Heart right ventricle (tissue), 16 donors: ENCODE results near the gene UACA. TPM values are rescaled to one million over a fixed set of nuclear protein-coding genes. Genes with fewer than 3 reads are reported as not detected.
A peak's percentile ranks its signal among the peaks of the same experiment; 100 is the strongest.
"Not testable (repeated sequence)": the region's sequence is repeated elsewhere in the genome, so short reads cannot be mapped to it uniquely, and the experiment has no call there.

Experiments used
- ATAC-seq, 8 donors: fragments of 200-7000 bp; cut with Tn5 transposase; one replicate each; pipeline ENCODE4 v1.9.1; 2020; ENCODE audit warnings: mild to moderate bottlenecking in 8 of 8, moderate library complexity in 8 of 8, moderate number of reproducible peaks in 1 of 8
- DNase-seq, 2 donors: peaks; one replicate each; pipeline ENCODE4 v3.0.0-alpha.2; 2020
- H3K27ac ChIP-seq, 10 donors: fragments of 200-600 bp; sonication (generic) in 2 of 10; one replicate each; pipeline versions ENCODE4 v1.5.0 to v1.8.0; 2020 to 2022; ENCODE audit warnings: mild to moderate bottlenecking in 3 of 10
- H3K27me3 ChIP-seq, 7 donors: fragments of 200-600 bp; one replicate each; pipeline ENCODE4 v1.8.0; 2021 to 2022; ENCODE audit warnings: mild to moderate bottlenecking in 2 of 7
- H3K36me3 ChIP-seq, 9 donors: fragments of 200-600 bp; sonication (generic) in 1 of 9; one replicate each; pipeline versions ENCODE4 v1.5.0 to v1.8.0; 2020 to 2022; ENCODE audit warnings: mild to moderate bottlenecking in 2 of 9
- H3K4me1 ChIP-seq, 9 donors: fragments of 200-600 bp; sonication (generic) in 1 of 9; one replicate each; pipeline versions ENCODE4 v1.5.0 to v1.8.0; 2020 to 2022; ENCODE audit warnings: mild to moderate bottlenecking in 4 of 9
- H3K4me3 ChIP-seq, 10 donors: fragments of 200-600 bp; sonication (generic) in 2 of 10; one replicate each; pipeline versions ENCODE4 v1.5.0 to v1.8.0; 2020 to 2022; ENCODE audit warnings: mild to moderate bottlenecking in 7 of 10, moderate library complexity in 2 of 10
- H3K9me3 ChIP-seq, 11 donors: fragments of 200-600 bp in 10 of 11; sonication (generic) in 2 of 11; one replicate each; pipeline versions ENCODE4 v1.5.0 to v1.8.0; 2013 to 2022; ENCODE audit warnings: mild to moderate bottlenecking in 2 of 11, control low read depth in 1 of 11, moderate library complexity in 1 of 11
- CTCF ChIP-seq, 9 donors: fragments of 200-600 bp; sonication (generic) in 2 of 9; IDR thresholded peaks; one replicate each; pipeline versions ENCODE4 v1.5.0 to v1.8.0; 2021 to 2022; ENCODE audit warnings: antibody characterized with exemption in 9 of 9, mild to moderate bottlenecking in 5 of 9, moderate library complexity in 1 of 9
- WGBS, 2 donors: extraction: QIAGEN DNeasy Blood & Tissue Kit; methylation state at CpG; one replicate each; pipeline ENCODE4 v1.1.7; 2013; ENCODE audit warnings: inconsistent platforms in 1 of 2; 5-methylcytosine and 5-hydroxymethylcytosine counted together
- intact Hi-C, 10 donors: fragments of 100-400 bp; cut with DNase I; formaldehyde crosslinking; loops; one replicate each; pipeline versions ENCODE4 v1.11.1 to v1.14.2; 2022
- polyA plus RNA-seq, 2 donors: library from polyadenylated mRNA; stranded (reverse); fragments of 200-250 nt; gene quantifications; one replicate each; pipeline ENCODE4 v1.2.3, GENCODE V29; 2013
- total RNA-seq, 10 donors: library from RNA; stranded (reverse); fragmentation: NEBNext Ultra II Directional in 3 of 10; extraction: Animal tissue kit (Norgen Biotek cat#: 25700) in 3 of 10; gene quantifications; one replicate each; pipeline versions ENCODE4 v1.2.1 to v1.2.4, GENCODE V29; 2021 to 2023
- donor health status: Arrhythmogenic right ventricular cardiomyopathy.
- donor health status: ischemic (EF 13 %, LVEDD 7.1; RV severe dilation, severe dysfunction).
- donor health status: healthy with polysubstance abuse.
- donor health status: DM: no; HTN: yes; CAD: no.
- donor health status: DM: no; HTN: no; CAD: no.
- donor health status: ischemic (EF 25% LVEDD 6.9; RV normal size, moderate dysfunction).
- donor health status: ischemic (EF 25% LVEDD 5.7; RV mildly dilated, moderate dysfunction).
- donor health status: healthy.
- donor health status: DM: yes; HTN: yes; CAD: no.
- donor health status: Ischemic cardiomyopathy.
- donor health status: ischemic (EF 35%, LVEDD 5.7; RV mildly dilated, moderate dysfunction).
- donor health status: nonischemic (EF 11% LVEDD 7.7; RV severe dilation, severe dysfunction).
- donor health status: DM: yes; HTN: yes; CAD: no.
- donor health status: PGD.
- donor health status: ischemic (EF 29% LVEDD 5.4; RV normal size, mild dysfunction).
- donor health status: nonischemic (EF 23%, LVEDD 6.1; RV moderate dilation, normal function).

UACA gene
- total and polyA plus RNA-seq, 12 donors: 14.2 to 75.4 (median 47.1) TPM

GRCh38 chr15:70669966-70670658 is 93.2 kb downstream of the UACA start:
- H3K9me3 ChIP-seq: no peaks in the 10 kb centered on the region
- no peaks in the 10 kb centered on the region for H3K27me3 ChIP-seq
- peak overlapping the region in 1 of 10 donors; percentile 20 for H3K4me3 ChIP-seq
- H3K36me3 ChIP-seq: peaks cover 0 to 97% (median 19%) of the 10 kb centered on the region in 9 donors
- intact Hi-C loops: loop anchor here in 8 of 10 donors (10.0 kb wide), 2 partner anchors 55 to 205 kb away; no protein-coding TSS in a partner anchor
- WGBS, 2 donors: 38 to 42% methylated on average over 8 of the region's 8 CpGs
- ATAC-seq (peak; percentile 54 to 84 (median 83)), DNase-seq (peak; percentile 25 to 68)
- H3K4me1 ChIP-seq: peaks cover 0 to 44% (median 35%) of the 10 kb centered on the region in 9 donors
- no peak for TF ChIP-seq CTCF (IDR thresholded peaks at IDR 0.05)
- H3K27ac ChIP-seq: peak overlapping the region in 5 of 10 donors; percentile 12 to 63 (median 36)

- Histone ChIP-seq H3K4me1 (peaks cover 0 to 51% (median 35%) of the 10 kb centered on the region in 9 donors), H3K36me3 (peaks cover 0 to 97% (median 20%) of the 10 kb centered on the region in 9 donors), H3K27ac (peak overlapping the region in 1 of 10 donors; percentile 36), H3K4me3 (no peak overlapping the region), H3K9me3 (no peaks in the 10 kb centered on the region), H3K27me3 (no peaks in the 10 kb centered on the region)
- TF ChIP-seq CTCF (IDR thresholded peaks at IDR 0.05): no peak
- no peak for DNase-seq
- 80 to 83% methylated on average over 4 of the region's 4 CpGs for WGBS, 2 donors
- intact Hi-C loops: no loop called here
- ATAC-seq: no peak
Measured at GRCh38 chr15:70669006-70669602, 94.3 kb downstream of the UACA start.

- Histone ChIP-seq H3K36me3 (peaks cover 0 to 83% (median 24%) of the 10 kb centered on the region in 9 donors), H3K4me1 (peaks cover 0 to 59% (median 25%) of the 10 kb centered on the region in 9 donors), H3K27me3 (no peaks in the 10 kb centered on the region), H3K27ac (peak overlapping the region in 5 of 10 donors; percentile 12 to 22 (median 17)), H3K9me3 (no peaks in the 10 kb centered on the region), H3K4me3 (no peak overlapping the region)
- DNase-seq: no peak
- TF ChIP-seq CTCF (IDR thresholded peaks at IDR 0.05): no peak
- intact Hi-C loops: no loop called here
- ATAC-seq: peak in 7 of 8 donors; percentile 34 to 95 (median 79)
- WGBS, 2 donors: 88 to 94% methylated on average over 1 of the region's 1 CpG
Measured at GRCh38 chr15:70665599-70665998, 97.8 kb downstream of the UACA start.

- 63 to 80% methylated on average over 4 of the region's 4 CpGs for WGBS, 2 donors
- Histone ChIP-seq H3K36me3 (peaks cover 0 to 83% (median 29%) of the 10 kb centered on the region in 9 donors), H3K27ac (no peak overlapping the region), H3K27me3 (no peaks in the 10 kb centered on the region), H3K4me1 (peaks cover 0 to 51% (median 17%) of the 10 kb centered on the region in 9 donors), H3K9me3 (no peaks in the 10 kb centered on the region), H3K4me3 (no peak overlapping the region)
- DNase-seq (no peak), ATAC-seq (peak in 6 of 8 donors; percentile 11 to 80 (median 75))
- intact Hi-C loops: no loop called here
- no peak for TF ChIP-seq CTCF (IDR thresholded peaks at IDR 0.05)
Measured at GRCh38 chr15:70664494-70664893, 98.9 kb downstream of the UACA start.

- DNase-seq, H3K27me3 ChIP-seq, intact Hi-C loops, H3K9me3 ChIP-seq, H3K4me3 ChIP-seq, ATAC-seq, H3K27ac ChIP-seq: not testable (repeated sequence)
- WGBS, 2 donors: 94 to 98% methylated on average over 2 of the region's 3 CpGs
- peaks cover 0 to 83% (median 18%) of the 10 kb centered on the region in 9 donors for H3K36me3 ChIP-seq
- peaks cover 0 to 47% (median 17%) of the 10 kb centered on the region in 9 donors for H3K4me1 ChIP-seq
Measured at GRCh38 chr15:70663069-70663468, 100.3 kb downstream of the UACA start.
